Cardiac fibroblast (primary cell): ENCODE measurements around the gene SLC16A2.
A peak's percentile ranks its signal among the peaks of the same experiment; 100 is the strongest.

Source experiments
- DNase-seq, 2 donors: peaks; one replicate each; pipeline versions ENCODE4 v3.0.0 to v3.0.0-alpha.2; 2010; ENCODE audit warnings: low read depth in 2 of 2
- H3K4me3 ChIP-seq, 2 donors: replicated peaks in 1 of 2; 1 replicate in 1 of 2; 2 replicates in 1 of 2; pipeline ENCODE4 v1.5.1; 2011; ENCODE audit warnings: low read depth in 2 of 2, low read length in 2 of 2, mild to moderate bottlenecking in 2 of 2, moderate library complexity in 1 of 2
- CTCF ChIP-seq: IDR thresholded peaks from one replicate; pipeline ENCODE4 v1.5.1; 2011; ENCODE audit warnings: low read depth, mild to moderate bottlenecking, low read length, inconsistent platforms

The SLC16A2 gene

GRCh38 chrX:74527350-74527749 lies 106.1 kb downstream of the SLC16A2 start:
- H3K4me3 ChIP-seq, result no peak overlapping the region
- no peak for TF ChIP-seq CTCF
- no peak for DNase-seq

GRCh38 chrX:74529311-74529710 lies 108.0 kb downstream of the SLC16A2 start:
- DNase-seq, result no peak
- H3K4me3 ChIP-seq, result no peak overlapping the region
- no peak for TF ChIP-seq CTCF

- no peak for TF ChIP-seq CTCF
- DNase-seq, result no peak
- H3K4me3 ChIP-seq, result no peak overlapping the region
Measured at GRCh38 chrX:74531081-74531480, 109.8 kb downstream of the SLC16A2 start.

GRCh38 chrX:74534569-74535038 lies 113.3 kb downstream of the SLC16A2 start:
- peak in 1 of 2 donors; percentile 47 for DNase-seq
- no peak for TF ChIP-seq CTCF
- no peak overlapping the region for H3K4me3 ChIP-seq

GRCh38 chrX:74535086-74535407 lies 113.8 kb downstream of the SLC16A2 start:
- no peak for DNase-seq
- no peak for TF ChIP-seq CTCF
- H3K4me3 ChIP-seq, result no peak overlapping the region

GRCh38 chrX:74535408-74536151 lies 114.3 kb downstream of the SLC16A2 start:
- peak; percentile 63 to 76 for DNase-seq
- TF ChIP-seq CTCF, result peak; percentile 45
- peak overlapping the region; percentile 36 to 45 for H3K4me3 ChIP-seq

GRCh38 chrX:74536152-74536831 lies 115.0 kb downstream of the SLC16A2 start:
- peak; percentile 78 to 91 for DNase-seq
- H3K4me3 ChIP-seq, result peak overlapping the region; percentile 36 to 45
- peak; percentile 46 for TF ChIP-seq CTCF
